ENCODE measurements around the gene FLT3LG.

DNA sequence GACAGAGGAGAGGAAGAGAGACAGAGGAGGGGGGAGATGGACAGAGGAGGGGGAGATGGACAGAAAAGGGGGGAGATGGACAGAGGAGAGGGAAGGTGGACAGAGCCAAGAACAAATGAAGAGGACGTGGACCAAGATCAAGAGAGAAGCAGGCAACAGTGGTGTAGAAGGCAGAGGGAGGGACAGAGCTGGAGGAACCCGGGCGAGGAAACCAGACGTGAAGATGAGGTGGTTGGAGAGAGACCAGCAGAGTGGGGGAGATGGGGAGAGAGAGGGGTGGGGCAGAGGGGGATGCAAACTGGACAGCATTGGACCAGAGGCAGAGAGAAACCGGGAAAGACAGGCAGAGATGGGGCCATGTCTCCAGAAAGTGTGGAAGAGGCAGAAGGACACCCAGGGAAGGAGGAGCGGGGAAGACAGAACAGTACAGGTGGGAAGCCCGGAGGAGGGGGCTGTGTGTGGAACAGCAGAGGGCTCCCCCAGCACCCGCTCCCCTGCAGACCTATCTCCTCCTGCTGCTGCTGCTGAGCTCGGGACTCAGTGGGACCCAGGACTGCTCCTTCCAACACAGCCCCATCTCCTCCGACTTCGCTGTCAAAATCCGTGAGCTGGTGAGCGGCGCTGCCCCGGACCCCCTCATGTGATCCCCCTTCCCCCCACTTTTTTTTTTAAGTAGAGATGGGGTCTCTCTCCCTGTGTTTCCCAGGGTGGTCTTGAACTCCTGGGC, 1.3 kb downstream of the FLT3LG start:
- TF ChIP-seq, protein P1, sequence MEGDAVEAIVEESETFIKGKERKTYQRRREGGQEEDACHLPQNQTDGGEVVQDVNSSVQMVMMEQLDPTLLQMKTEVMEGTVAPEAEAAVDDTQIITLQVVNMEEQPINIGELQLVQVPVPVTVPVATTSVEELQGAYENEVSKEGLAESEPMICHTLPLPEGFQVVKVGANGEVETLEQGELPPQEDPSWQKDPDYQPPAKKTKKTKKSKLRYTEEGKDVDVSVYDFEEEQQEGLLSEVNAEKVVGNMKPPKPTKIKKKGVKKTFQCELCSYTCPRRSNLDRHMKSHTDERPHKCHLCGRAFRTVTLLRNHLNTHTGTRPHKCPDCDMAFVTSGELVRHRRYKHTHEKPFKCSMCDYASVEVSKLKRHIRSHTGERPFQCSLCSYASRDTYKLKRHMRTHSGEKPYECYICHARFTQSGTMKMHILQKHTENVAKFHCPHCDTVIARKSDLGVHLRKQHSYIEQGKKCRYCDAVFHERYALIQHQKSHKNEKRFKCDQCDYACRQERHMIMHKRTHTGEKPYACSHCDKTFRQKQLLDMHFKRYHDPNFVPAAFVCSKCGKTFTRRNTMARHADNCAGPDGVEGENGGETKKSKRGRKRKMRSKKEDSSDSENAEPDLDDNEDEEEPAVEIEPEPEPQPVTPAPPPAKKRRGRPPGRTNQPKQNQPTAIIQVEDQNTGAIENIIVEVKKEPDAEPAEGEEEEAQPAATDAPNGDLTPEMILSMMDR (conservative IDR thresholded peaks at IDR 0.05; ENCODE audit: low read depth, low read length), result no peak
- TF ChIP-seq EZH2 (IDR thresholded peaks at IDR 0.05; ENCODE audit: borderline replicate concordance, low read depth, low read length, poor library complexity, severe bottlenecking), result no peak
